HG02798 (cell line): Measurements from ENCODE around the gene UST.

Experiments used
- ATAC-seq: cut with Tn5 transposase; IDR thresholded peaks from one replicate; pipeline ENCODE4 v1.9.1; 2021; ENCODE audit warnings: mild to moderate bottlenecking; ENCODE audit not compliant: unreplicated experiment, poor library complexity

UST gene

GRCh38 chr6:148795563-148795962 lies 48.7 kb downstream of the UST start:
- ATAC-seq: no peak

- no peak for ATAC-seq
Observed at GRCh38 chr6:148799647-148800046, 52.8 kb downstream of the UST start.

GRCh38 chr6:148800536-148800935 lies 53.7 kb downstream of the UST start:
- no peak for ATAC-seq

DNA sequence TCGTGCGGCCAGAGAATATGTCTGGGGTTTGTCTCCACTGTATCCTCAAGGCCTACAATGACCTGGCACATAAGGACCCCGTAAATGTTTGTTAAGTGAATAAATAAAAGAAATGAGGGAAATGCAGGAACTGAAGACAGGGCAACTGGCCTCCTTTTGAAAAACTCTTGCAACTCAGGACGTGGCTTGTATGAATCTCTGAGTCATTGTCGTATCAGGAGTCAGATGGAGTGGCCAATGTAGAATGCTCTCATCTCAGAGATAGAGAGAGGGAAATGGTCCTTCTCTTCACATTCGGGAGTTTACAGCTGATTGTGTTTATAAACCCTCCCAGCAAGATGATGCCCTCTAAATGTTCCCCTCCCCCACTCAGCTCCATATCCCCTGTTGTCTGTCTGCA lies 57.1 kb downstream of the UST start:
- ATAC-seq: no peak

DNA sequence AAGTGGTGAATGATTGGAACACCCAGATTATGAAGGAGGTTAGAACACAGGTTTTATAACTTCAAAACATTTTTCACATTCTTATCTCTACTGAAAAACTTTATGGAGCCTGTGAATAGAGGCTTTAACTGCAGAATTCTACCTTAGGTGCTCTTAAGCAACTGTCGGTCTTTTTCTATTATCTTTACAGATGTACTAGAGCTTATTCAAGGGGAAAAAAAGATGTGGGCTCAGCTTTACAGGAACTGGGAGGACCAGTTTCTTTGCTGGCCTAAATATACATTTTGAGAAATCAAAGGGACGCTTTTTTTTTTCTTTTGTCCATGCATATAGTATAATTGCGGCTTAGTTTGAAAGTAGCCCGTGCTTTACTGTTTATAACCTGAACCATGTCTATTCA lies 58.9 kb downstream of the UST start:
- no peak for ATAC-seq

DNA sequence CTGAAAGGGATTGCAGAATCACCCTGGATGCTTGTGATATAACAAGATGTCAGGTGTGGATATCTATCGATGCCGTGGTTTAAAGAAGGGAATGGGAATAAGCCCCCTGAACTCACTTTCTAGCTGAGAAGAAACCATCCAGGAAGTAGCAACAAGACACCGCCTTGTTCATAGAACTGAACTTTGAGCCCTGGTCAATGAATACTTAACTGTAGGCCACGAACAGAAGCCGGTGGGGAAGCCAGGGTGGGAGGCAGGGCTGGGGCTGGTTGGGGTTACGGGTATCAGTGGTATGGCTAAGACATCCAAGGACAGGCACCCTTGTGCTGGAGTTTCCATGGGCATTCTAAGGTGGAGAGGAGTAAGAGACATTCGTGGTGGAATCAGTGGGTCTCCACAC lies 61.0 kb downstream of the UST start:
- no peak for ATAC-seq

GRCh38 chr6:148808786-148809304 lies 62.0 kb downstream of the UST start:
- ATAC-seq: no peak

GRCh38 chr6:148811459-148811858 lies 64.6 kb downstream of the UST start:
- ATAC-seq: no peak

DNA sequence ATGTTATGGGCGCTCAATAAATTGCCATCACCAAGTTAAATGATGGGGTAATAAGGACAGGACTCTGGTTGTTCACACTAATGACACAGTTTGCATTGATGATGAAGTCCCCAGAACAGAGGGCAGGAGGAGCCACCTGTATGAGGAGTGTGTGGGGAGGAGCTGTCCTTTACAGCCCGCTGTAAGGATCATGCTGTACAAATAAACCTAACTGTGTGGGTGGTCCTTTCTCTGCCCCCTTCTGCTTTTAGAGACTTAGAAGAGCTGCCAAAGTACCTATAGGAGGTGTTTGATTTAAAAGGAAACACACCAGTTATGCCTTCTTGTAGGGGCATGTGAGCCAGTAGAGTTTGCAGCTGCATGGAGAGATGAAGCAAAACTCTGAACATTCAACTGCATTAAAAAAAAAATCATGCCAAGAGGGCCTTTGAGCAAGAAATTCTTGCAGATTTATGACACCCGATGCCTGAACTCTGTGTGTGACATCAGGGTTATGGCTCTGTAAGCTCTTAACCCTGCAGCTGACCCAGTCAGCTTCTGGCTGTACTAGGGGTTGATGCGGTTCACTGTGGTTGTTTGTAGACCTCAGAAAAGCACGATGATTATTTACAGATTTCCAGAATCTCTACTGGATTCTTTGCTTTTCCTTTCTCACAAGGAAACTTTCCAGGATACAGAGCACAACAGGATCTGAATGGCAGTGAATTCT lies 67.4 kb downstream of the UST start:
- ATAC-seq: no peak

- ATAC-seq: no peak
Observed at GRCh38 chr6:148814869-148815268, 68.0 kb downstream of the UST start.

- no peak for ATAC-seq
Observed at GRCh38 chr6:148816117-148816516, 69.3 kb downstream of the UST start.

DNA sequence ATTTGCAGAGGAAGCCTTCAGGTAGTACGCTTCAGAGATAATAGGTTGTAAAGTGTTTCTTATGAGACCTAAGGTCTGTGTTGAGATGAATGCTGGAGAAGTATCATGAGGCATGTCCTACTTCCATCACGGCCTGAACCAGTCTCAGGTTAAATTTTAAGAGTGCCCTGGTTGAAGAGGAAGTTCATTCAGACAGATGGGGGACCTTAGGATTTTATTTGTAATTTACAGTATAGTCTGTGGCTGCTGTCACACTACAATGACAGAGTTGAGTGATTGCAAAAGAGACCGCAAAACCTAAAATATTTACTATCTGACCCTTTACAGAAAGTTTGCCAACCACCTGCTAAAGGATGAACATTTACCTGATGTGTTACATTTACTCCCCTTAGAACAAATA lies 70.9 kb downstream of the UST start:
- no peak for ATAC-seq

DNA sequence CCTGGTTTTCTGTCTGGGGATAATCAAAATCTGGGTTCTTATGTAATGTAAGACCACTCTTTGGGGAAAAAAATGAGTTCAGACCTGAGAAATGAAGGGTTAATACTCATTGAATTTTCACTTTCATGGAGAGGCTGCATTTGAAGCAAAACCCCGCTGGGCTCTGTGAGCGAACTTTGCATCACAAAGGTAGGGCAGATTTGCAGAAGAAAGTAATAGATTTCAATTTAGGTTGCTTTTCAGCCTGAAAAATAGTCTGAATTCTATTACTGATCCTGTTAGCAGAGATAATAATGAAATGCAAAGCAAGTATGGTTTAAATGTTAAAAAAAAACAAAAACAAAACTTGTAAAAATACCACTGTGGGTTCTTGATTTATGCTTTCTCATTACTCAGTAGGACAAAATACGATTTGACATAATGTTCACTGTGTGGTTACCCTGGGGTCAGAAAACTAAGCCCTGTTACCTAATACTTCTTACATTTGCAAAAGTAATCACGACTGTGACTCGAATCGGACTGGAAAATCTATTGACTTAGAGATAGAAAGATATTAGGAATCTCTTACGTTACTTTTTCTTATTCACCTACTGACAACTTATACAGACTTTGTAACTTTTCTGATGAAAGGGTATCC lies 72.2 kb downstream of the UST start:
- no peak for ATAC-seq

DNA sequence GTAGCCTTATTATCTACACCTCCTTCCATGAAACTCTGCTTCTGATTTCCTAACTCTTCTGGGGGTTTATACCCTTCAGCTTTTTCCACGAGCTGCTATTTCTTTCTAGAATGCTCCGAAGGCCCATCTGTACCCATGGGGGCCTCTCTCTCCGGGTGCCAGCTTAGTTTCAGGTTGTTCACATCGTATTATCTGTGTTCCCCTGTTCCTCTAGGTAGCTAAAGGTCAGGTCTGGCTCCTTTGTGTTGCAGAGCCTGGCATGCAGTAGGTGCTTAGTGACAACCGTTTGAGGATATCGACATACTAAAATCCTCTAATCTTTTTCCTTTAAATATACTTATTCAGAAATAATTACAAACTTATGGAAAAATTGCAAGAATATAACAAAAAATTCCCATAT lies 73.0 kb downstream of the UST start:
- ATAC-seq: no peak

GRCh38 chr6:148822819-148823218 lies 76.0 kb downstream of the UST start:
- no peak for ATAC-seq

GRCh38 chr6:148824291-148824690 lies 77.5 kb downstream of the UST start:
- ATAC-seq: no peak

DNA sequence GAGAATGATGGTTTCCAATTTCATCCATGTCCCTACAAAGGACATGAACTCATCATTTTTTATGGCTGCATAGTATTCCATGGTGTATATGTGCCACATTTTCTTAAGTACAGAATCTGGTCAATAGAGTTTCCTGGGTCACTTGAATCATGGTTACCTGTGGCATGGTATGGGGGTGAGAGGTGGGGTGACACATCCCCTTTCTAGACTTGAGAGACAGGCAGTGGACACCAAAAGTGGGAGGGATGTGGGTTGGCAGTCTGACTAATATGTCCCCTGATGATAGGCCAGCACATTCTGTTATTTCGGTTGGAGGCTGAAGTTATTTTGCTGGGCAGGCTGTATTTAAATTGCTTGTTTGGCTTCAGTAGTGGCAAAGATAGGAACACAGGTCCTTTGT lies 78.1 kb downstream of the UST start:
- ATAC-seq: no peak

DNA sequence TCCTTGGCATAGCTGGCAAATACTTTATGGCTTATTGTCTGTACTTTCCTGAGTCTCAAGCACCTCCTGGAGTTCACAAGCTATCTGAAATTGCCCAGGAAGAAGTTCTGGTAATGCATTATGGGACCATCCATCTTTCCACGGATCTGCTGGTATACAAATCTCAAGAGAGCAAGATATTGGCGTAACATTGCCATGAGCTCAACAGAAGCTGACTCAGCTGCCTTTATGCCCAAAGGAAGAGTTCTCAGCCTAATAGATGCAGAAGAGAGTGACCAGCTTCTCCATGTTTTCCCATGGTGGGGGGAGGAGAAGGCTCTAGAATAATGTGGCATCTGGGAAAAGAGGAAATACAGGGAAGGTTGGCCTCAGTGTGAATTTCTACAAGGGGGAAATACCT lies 78.7 kb downstream of the UST start:
- ATAC-seq: no peak

GRCh38 chr6:148827416-148828045 lies 80.7 kb downstream of the UST start:
- ATAC-seq: no peak

DNA sequence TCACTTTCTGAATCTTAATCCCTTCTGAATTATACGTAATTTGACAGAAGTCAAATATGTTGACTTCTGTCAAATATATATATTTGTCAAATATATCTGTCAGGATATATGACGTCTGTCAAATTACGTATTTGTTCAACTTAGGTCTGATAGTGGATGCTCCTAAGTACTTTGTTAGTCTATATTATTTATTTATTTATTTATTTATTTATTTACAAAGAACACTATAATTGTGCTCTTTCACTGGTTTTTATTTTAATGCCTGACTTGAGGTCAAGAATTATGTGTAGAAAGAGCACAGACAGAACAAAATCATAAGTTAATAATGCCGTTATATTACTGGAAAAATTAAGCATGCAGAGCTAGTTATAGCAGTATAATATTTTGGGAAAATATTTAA lies 81.2 kb downstream of the UST start:
- no peak for ATAC-seq

- no peak for ATAC-seq
Observed at GRCh38 chr6:148829415-148830101, 82.7 kb downstream of the UST start.
